Embryonic facial prominence (tissue), 1 donor: ENCODE measurements around the gene CHRNA4.
"Not testable (repeated sequence)": the region's sequence is repeated elsewhere in the genome, so short reads cannot be mapped to it uniquely, and the experiment has no call there.

Source experiments
- DNase-seq: peaks from one replicate; pipeline ENCODE4 v3.0.0-alpha.2; 2016; ENCODE audit errors: extremely low spot score

CHRNA4 gene

DNA sequence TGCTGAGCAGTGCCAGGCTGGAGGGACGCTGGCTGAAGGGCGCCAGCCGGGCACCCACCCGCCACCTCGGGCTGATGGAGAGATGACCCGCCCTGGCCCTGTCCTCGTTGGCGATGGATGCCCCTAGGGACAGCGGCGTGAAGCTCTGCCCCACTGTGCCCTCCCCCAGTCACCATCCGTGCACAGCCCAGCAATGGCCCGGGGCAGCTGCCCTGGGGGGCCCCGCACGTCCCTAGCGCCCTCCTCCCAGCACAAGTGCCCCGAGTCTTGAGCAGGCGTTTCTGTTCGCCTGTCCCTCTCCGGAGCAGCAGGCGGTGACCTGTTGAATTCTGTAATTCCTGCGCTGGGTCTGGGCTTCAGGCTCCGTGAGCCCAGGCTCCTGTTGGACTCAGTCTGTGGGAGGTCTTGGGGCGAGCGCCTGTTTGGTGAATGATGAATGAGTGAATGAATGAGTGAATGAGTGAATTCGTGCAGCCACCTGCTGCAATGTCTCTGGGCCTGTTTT lies 36.8 kb upstream of the CHRNA4 start:
- DNase-seq = no peak

DNA sequence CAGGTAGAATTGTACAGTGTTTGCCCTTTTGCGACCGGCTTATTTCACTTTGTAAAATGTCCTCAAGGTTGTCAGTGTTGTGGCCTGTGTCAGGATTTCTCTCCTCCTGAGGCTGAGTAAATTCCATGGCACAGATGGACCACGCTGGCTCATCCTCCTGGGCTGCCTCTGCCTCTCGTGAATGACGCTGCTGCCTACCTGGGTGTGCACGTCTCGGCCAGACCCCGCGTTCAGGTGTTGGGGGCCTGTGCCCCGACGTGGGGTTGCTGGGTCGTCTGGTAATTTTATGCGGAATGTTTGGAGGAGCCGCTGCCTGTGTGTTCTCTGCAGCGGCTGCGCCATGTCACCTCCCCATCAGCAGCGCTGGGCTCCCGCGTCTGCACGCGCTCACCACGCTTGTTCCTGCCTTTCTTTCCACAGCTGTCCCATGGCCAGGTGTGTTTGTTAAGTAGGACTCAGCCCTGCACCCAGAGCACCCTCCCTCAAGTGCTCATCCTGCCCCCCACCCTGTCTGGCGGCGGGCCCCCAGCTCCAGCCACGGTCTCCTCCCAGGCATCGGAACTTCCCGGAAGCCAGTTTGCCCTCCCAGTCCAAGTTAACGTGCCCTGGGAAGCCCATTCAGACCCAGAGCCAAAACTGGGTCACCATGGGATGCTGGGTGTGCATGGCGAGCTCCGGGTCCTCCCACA lies 36.1 kb upstream of the CHRNA4 start:
- no peak for DNase-seq

DNA sequence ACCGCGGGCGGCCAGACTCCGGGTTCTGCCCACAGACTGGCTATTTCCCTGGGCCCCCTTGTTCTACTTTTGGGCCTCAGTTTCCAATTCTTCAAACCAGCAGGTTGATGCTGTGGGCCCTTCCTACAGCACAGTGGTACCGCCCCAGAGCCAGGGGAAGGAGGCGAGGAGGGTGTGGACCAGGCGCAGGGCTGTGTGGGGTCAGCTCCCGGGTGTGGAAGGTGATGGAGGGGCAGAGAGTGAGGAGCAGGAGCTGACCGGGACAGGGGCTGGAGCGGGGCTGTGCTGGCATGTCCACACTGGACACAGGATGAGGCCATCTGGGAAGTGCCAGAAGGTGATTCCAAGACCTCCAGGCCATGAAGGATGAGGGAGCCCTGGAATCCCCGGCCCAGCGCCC lies 35.2 kb upstream of the CHRNA4 start:
- DNase-seq = no peak

DNA sequence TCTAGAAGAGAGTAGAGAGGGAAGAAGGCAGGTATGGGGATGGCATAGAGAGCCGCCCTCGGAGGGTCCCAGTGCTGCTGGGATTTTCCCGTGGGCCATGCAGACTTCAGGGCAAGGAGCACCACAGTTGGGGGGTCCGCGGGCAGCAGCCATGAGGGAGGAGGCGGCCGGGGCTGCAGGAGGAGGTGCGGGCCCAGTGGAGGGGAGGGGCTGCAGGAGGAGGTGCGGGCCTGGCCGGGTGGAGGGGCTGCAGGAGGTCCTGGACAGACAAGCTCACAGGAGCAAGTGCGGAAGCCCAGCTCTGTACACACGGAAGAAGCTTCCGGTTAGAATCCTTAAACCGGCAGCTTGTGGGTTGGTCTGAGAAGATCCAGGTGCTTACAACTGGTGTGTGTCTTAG lies 34.6 kb upstream of the CHRNA4 start:
- DNase-seq = no peak

DNA sequence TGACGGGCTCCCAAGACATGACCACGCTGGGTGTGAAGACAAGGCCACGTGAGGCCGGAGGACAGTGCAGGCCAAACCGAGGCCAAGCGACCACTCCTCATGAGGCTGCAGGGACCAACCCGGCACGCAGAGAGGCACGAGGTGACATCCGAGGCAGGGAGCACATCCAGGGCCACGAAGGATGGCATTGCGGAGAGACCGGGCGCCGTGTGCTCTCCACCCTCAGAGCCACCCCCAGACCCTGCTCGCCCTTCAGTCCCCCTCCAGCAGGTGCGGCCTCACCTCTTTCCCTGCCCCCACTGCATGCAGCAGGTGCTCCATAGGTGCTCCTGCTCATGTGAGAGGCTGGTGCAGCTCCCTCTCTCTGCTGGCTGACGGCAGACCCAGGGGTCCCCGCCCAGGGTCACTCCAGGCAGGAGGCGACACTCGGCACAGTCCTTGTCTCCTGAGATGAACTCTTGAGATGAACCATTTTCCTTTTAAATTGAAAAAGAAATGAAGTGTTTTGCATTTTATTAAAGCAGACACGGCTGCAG lies 33.8 kb upstream of the CHRNA4 start:
- no peak for DNase-seq

DNA sequence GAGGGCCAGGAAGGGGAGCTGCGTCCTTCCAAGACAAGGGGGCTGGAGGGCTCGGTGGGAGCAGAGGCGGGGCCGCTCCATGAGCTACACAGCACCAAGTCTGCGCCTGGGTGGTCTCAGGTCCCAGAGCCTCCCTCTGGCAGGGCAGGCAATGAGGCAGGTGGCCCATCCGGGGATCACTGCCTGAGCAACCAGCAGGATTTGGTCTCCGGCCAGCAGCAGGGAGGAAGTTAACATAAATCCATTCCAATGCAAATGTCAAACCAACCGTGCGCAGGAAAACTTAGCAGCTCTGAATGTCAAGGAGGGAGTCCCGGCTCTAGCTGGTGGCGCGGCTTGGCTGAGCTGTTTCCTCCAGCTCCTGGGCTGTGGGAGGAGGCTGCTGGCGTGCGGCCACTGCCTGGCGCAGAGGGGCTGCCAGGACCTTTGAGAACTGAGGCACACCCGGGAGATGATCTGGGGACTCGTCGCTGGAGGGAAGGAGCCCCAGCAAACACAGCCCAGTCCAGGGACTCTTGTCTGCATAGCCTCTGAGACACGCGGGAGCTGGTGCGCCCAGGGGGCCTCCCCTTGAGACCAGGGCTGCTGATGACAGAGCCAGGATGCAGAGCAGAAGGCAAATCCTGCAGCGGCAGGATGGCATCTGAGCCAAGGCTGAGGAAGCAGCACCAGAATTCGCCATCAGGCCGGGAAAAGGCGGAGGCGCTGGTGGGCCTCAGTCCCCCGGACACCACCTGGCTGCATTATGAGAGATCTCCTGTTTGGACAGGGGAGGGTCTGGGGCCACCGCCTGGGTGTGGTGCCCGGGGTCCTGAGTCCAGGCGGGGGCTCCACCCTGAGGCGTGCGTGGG lies 33.1 kb upstream of the CHRNA4 start:
- DNase-seq = no peak

DNA sequence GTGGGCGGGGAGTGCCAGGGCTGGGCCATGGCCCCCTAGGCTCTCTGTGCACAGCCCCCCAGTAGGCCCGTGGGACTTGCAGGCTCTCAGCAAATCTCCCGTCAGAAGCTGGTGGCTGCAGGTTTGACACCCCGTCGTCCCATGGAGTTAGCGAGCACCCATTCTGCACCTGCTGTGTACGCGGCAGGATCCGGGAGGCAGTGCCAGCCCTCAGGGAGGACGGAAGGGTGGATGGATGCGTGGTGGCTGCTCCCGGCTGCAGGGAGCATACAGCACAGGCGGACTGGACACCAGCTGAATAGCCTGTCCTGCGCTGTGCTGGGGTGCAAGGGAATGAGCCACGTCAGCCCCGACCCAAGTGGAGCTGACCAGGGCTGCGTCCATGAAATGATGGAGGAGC lies 32.4 kb upstream of the CHRNA4 start:
- DNase-seq = no peak

DNA sequence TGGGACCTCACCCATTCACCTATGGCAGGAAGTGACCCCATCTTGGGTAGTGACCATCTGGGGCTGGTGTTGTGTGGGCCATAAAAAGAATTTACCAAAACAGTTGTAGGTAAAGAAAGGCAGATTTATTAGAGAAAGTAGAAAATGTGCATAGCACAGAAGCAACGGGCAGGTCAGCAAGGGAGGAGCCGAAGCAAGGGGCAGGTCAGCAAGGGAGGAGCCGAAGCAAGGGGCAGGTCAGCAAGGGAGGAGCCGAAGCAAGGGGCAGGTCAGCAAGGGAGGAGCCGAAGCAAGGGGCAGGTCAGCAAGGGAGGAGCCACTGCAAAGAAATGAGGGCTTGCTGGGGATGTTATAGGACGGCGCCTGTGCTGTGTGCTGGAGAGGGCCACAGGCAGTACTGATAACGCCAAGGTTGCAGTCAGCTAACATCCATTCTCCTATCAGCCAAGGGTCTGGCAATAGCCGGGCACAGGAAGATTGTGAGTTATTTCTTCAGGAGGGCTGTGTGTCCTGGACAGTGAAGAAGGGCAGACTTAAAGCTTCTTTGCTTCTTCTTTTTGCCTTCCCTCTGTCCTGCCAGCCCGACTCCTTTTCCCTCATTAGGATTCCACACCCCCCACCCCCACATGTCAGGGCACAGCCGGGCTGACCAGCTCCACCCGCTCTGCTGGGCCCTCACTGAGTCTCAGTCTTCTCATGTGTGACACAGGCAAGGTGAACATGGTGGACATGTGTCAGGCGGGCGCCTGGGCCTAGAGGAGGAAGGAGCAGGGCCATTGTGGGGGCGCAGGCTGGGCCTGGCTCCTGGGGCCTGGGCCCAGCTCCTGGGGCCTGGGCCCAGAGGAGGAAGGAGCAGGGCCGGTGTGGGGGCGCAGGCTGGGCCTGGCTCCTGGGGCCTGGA lies 31.6 kb upstream of the CHRNA4 start:
- DNase-seq = no peak

DNA sequence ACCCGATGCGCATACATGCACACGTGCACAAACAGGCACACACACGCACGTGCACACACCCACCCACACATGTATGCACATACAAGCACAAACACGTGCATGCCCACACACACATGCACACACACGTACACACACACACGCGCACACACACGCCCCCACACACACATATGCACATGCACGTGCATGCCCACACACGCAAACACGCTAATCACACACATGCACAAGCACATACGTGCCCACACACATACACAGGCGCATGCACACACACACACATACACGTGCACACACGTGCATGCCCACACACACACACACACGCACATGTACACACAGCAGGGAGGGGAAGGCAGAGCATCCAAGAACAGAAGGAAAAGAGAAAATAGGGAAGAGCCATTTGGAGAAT lies 26.8 kb upstream of the CHRNA4 start:
- DNase-seq = no peak

DNA sequence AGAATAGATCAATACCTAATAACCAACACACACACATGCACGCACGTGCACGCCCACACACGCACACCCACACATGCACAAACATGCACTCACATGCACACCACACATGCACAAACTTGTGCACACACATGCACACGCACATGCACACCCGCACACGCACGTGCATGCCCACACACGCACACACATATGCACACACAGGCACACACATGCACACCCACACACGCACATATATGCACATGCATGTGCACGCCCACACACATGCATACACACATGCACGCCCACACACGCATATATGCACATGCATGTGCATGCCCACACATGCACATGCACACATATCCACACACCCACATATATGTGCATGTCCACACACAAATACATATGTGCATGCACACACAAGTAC lies 26.2 kb upstream of the CHRNA4 start:
- no peak for DNase-seq

DNA sequence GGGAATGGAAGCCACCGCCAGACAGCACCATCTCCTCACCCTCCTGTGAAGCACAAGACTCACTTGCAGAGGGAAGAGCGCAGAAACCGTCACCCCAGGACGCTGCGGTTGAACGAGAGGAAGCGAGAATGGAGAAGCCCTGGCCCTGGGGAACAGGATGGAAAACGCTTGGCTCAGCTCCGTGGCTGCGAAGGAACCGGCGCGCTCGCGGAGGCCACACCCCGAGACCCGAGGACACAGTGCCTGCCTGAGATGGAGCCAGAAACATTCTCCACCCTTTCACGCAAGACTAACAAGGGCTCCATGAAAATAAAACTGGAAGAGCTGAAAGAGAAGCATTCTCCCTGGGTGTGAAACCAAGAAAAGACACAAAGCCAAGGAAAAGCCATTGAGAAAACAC lies 25.3 kb upstream of the CHRNA4 start:
- no peak for DNase-seq

DNA sequence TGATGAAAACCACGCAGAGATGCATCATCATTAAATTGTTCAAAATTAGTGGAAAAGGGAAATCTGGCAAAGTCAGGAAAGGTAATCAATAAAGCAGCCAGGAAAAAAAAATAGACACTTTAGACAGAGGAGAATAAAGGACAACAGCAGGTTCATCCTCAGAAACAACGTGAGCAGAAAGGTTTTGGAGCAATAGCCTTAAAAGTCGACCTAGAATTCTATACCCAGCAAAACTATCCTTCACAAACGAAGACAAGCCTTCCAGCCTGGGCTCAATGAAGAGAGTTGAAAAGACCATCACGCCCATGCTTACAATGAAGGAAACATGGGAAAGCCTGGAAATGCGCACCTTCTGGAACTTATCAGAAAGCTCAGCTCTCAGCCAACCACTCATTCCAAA lies 24.7 kb upstream of the CHRNA4 start:
- DNase-seq = no peak

DNA sequence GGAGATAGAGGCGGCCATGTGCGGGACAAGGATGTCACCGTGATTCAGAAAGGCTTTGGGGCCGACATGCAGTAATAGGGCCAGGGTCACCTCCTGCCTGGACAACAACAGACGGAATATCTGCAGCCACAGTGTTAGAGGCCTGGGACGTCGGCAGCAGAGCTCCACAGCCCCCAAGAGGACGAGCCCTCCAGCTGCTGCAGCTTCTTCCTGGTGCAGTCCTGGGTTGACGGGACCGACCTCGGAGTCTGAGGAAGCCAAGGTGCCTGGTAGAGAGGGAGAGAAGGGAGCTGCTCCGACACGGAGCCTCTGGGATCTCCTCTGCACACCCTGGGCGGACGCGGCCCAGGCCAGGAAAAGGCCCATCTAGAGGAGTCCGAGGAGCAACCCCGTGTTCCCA lies 23.2 kb upstream of the CHRNA4 start:
- no peak for DNase-seq

DNA sequence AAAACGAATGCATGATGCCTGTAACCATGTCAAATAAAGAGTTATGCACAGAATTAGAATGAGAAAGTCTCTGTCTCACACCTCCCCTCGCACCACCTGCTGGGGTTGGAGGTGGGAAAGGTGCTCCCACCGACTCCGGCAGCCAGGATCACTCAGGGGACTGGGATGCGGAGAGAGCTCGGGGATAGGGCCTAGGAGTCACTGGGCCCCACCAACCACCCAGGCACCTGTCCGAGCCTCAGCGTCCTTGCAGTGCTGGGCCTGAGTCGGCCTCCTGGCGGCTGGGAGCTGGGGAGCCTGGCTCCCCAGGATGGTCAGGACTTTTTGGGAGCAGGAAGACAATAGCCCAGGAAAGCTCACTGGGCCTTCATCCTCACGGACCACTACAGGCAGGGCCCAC lies 22.4 kb upstream of the CHRNA4 start:
- DNase-seq = no peak

DNA sequence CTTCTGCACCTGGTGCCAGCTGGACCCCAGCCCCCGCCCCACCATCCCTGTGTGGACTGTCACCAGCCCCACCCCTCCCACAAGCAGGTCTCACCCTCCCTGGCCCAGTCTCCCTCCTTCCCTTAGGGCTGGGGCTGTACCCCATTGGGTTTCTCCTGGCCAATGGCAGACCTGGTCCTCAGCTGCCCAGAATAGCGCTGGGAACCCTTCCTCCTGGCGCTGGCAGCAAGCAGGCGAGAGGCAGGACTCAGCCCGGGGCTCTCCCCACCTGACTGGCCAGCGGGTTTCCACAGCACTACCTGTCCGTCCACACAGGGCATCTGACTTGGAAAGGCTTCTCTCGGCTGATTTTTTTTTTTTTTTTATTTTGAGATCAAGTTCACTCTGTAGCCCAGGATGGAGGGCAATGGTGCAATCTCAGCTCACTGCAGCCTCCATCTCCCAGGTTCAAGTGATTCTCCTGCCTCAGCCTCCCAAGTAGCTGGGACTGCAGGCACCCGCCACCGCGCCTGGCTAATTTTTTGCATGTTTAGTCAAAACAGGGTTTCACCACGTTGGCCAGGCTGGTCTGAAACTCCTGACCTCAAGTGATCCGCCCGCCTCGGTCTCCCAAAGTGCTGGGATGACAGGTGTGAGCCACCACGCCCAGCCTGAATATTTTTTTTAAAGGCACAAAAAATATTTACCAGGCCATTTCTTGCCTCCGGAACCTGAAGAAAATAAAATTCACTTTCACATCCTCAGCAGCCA lies 21.6 kb upstream of the CHRNA4 start:
- DNase-seq = no peak

DNA sequence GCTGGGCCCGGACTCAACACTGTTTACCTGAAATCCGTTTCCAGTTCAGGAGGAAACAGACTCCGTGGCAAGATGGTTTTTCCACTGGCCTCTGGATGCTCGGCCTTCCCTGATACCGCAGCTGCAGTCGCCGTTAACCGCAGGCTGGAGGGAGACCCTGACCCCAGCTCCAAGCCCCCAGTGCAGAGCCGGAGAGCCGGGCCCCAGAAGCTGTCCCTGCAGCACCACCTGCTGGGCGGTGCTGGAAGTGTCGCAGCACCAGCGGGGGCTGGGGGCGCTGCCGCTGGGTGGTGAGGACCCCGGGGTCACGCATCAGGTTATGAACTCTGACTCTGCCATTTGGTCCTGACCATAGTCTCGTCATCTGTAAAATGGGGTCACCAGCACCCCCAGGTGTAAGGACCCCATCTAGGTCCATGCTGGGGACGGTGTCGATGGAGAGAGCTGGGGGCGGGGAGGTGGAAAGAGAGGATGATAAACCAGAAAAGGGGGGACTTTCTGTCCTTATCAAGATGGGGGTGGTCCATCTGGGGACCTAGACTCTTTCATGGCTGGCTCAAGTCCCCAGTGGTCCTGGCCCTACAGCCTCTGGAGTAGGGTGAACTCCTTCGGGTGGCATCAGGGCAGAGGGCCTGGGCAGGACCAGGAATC lies 20.8 kb upstream of the CHRNA4 start:
- no peak for DNase-seq

DNA sequence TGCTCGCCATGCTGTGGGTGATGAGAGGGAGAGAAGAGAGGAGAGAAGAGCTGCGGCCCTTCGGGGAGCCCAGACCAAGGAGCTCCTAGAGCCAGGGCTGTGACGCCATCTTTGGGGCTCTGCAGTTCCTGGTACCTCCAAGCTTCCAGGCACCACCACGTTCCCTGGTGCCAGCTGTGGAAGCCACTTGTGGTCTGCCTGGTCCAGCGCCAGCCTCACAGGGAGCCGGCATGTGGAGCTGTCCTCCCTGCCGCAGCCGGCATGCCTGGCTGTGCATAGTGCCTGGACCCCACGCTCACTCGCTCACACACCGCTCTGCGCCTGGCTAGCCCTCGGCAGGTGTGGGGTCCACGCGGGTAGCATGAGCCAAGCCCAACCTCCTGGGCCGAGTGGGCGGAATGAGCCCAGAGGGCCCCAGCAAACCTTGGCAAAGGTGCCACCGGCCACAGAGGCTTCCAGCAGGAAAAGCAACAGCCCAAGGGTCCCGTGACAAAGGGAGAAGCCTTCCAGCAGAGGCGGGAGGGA lies 19.3 kb upstream of the CHRNA4 start:
- no peak for DNase-seq

DNA sequence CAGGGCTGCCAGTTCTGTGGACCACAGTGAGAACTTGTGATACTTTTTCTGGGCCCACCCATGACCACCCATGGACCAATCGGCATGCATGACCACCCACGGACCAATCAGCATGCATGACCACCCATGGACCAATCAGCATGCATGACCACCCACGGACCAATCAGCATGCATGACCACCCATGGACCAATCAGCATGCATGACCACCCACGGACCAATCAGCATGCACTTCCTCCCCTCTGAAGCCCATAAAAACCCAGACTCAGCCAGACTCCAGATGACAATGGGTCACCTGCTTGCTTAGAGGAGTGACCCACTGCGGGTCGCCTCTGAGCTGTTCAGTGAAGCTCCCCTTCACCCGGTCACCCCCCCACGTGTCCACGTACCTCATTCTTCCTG lies 18.7 kb upstream of the CHRNA4 start:
- not testable (repeated sequence) for DNase-seq

DNA sequence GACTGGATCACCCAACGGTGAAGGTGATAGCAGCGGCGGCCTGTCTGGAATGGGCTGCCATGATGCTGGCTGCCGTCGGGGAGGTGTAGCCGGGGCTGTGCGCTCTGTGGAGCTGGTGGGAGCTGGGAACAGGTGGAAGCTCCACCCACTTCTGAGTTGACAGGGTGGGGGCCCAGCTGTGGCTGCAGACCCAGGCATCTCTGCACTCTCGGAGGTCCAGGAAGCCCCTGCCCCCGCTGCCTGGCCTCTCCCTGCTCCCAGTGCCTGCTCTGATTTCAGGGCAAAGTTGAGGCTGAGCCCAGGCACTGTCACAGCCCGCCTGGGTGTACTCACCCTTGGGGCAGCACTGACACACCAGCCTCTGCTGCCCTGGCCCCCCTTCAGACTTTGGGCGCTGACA lies 18.1 kb upstream of the CHRNA4 start:
- DNase-seq = no peak

DNA sequence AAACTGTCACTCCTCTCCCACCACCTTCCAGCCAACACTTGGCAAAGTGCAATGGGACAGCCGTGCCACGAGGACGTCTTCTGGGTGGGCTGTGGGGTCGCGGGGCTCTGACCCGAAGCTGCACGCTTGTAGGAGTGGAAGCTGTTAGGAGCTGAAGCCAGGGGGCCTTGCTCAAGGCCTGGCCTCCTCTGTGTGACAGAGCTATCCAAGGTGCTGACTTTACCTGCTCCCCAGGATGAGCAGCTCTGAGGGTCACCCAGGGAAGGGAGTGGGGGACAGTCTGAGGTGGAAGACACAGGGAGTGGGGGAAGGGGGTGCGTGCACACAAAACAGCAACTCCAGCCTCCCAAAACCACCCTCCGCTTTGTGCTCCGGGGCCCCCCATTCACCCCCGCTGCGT lies 17.5 kb upstream of the CHRNA4 start:
- no peak for DNase-seq
